Tibial nerve (tissue), 4 donors: ENCODE data around the gene SGCB.

Experiments used
- CTCF ChIP-seq, 5 experiments: fragments of 200-600 bp in 3 of 5; fragments of 450-650 bp in 2 of 5; sonication (generic) in 3 of 5; IDR thresholded peaks; one replicate each; pipeline ENCODE4 v1.5.1; 2016 to 2019; ENCODE audit warnings: antibody characterized with exemption in 5 of 5, mild to moderate bottlenecking in 3 of 5, moderate library complexity in 2 of 5
- EP300 ChIP-seq, 2 donors: sonication (generic); formaldehyde crosslinking; IDR thresholded peaks; one replicate each; pipeline ENCODE4 v1.6.1; 2017; ENCODE audit warnings: antibody characterized with exemption in 2 of 2, mild to moderate bottlenecking in 1 of 2
- POLR2A ChIP-seq, 2 donors: fragments of 450-650 bp; IDR thresholded peaks; one replicate each; pipeline ENCODE4 v1.6.1; 2017; ENCODE audit warnings: antibody characterized with exemption in 2 of 2, mild to moderate bottlenecking in 2 of 2, moderate library complexity in 2 of 2

- TF ChIP-seq CTCF (IDR thresholded peaks at IDR 0.05), result no peak
- TF ChIP-seq POLR2A (IDR thresholded peaks at IDR 0.05), result no peak
- no peak for TF ChIP-seq EP300 (IDR thresholded peaks at IDR 0.05)
These were observed 38.6 kb upstream of the SGCB start for GRCh38 chr4:52076731-52077130.
